Endothelial cell of umbilical vein (primary cell): ENCODE data around the gene CD109. TPM values are rescaled to one million over a fixed set of nuclear protein-coding genes. Genes with fewer than 3 reads are reported as not detected.

Experiments used
- BruUV-seq: library from RNA; stranded (reverse); fragments of 400-500 nt; replicated peaks from 2 replicates; lab custom pipeline; 2021; lab: Mats Ljungman, UMichigan
- CTCF ChIA-PET: fragments of 300-600, 350-600 bp; sonication (Branson Sonifier 250); formaldehyde crosslinking; loops from one replicate; lab custom pipeline; 2021; ENCODE audit warnings: antibody characterized with exemption, inconsistent platforms; lab: Charles Lee
- POLR2A ChIA-PET: fragments of 300-600, 350-600 bp; sonication (Branson Sonifier 250); formaldehyde crosslinking; loops from one replicate; lab custom pipeline; 2021; ENCODE audit warnings: antibody characterized with exemption, inconsistent platforms; lab: Charles Lee
- DNase-seq: peaks from one replicate; pipeline ENCODE4 v3.0.0-alpha.2; 2011; ENCODE audit warnings: low read depth, low spot score
- FAIRE-seq: peaks from 2 replicates; lab custom pipeline; 2011; peaks lifted over from hg19 to GRCh38; lab: Jason Lieb, UNC
- H2AFZ ChIP-seq: 2 replicates; pipeline ENCODE4 v1.6.0; 2012; ENCODE audit warnings: low read depth, low read length, control low read depth, inconsistent platforms
- H3K27ac ChIP-seq: 2 replicates; pipeline ENCODE4 v1.5.1; 2011; ENCODE audit warnings: low read depth, mild to moderate bottlenecking, control low read depth, low read length, moderate library complexity; ENCODE audit not compliant: insufficient read depth
- H3K27me3 ChIP-seq, 2 experiments: 2 replicates each; pipeline versions ENCODE4 v1.6.0 to v1.6.1; 2011; ENCODE audit warnings: low read length in 2 of 2, mixed read lengths in 1 of 2; ENCODE audit not compliant: control insufficient read depth in 2 of 2, insufficient read depth in 2 of 2
- H3K36me3 ChIP-seq, 2 experiments: 2 replicates in 1 of 2; 3 replicates in 1 of 2; pipeline ENCODE4 v1.5.1; 2011; ENCODE audit warnings: low read length in 2 of 2, mild to moderate bottlenecking in 1 of 2, moderate library complexity in 1 of 2; ENCODE audit not compliant: control insufficient read depth in 2 of 2, insufficient read depth in 2 of 2; ENCODE audit errors: extremely low read depth in 1 of 2
- H3K4me1 ChIP-seq: 3 replicates; pipeline ENCODE4 v1.5.1; 2011; ENCODE audit warnings: mild to moderate bottlenecking, low read length; ENCODE audit not compliant: control insufficient read depth, insufficient read depth; ENCODE audit errors: extremely low read depth
- H3K4me2 ChIP-seq: 2 replicates; pipeline ENCODE4 v1.6.1; 2011; ENCODE audit warnings: low read length, control low read depth, mixed read lengths; ENCODE audit not compliant: insufficient read depth
- H3K4me3 ChIP-seq, 3 experiments: fragments of 200-600 bp in 1 of 3; sonication (generic), shearing (Covaris generic) in 1 of 3; replicated peaks in 1 of 3; 2 replicates each; pipeline ENCODE4 v1.5.1; 2011 to 2016; ENCODE audit warnings: control low read depth in 3 of 3, low read length in 3 of 3, mild to moderate bottlenecking in 2 of 3, inconsistent platforms in 1 of 3, low read depth in 1 of 3, moderate library complexity in 1 of 3; ENCODE audit not compliant: insufficient read depth in 1 of 3
- H3K79me2 ChIP-seq: 2 replicates; pipeline ENCODE4 v1.6.0; 2012; ENCODE audit warnings: low read length, inconsistent platforms; ENCODE audit not compliant: control insufficient read depth, insufficient read depth
- H3K9ac ChIP-seq: replicated peaks from 2 replicates; pipeline ENCODE3; 2011; ENCODE audit warnings: low read length, control low read depth; ENCODE audit not compliant: insufficient read depth; ENCODE audit errors: extremely low read depth
- H3K9me1 ChIP-seq: replicated peaks from 3 replicates; pipeline ENCODE4 v1.6.0; 2011; ENCODE audit warnings: mild to moderate bottlenecking, low read length; ENCODE audit not compliant: control insufficient read depth, insufficient read depth; ENCODE audit errors: extremely low read depth
- H3K9me3 ChIP-seq: replicated peaks from 2 replicates; pipeline ENCODE4 v1.5.1; 2012; ENCODE audit warnings: low read length, inconsistent platforms; ENCODE audit not compliant: control insufficient read depth, insufficient read depth
- H4K20me1 ChIP-seq: replicated peaks from 2 replicates; pipeline ENCODE3; 2011; ENCODE audit warnings: mild to moderate bottlenecking, low read length; ENCODE audit not compliant: control insufficient read depth, insufficient read depth; ENCODE audit errors: extremely low read depth
- FOS ChIP-seq: IDR thresholded peaks from 2 replicates; pipeline ENCODE4 v1.6.1; 2011; ENCODE audit warnings: mild to moderate bottlenecking, low read length, moderate library complexity, borderline replicate concordance; ENCODE audit not compliant: insufficient read depth
- JUN ChIP-seq: IDR thresholded peaks from 2 replicates; pipeline ENCODE4 v1.6.1; 2011; ENCODE audit warnings: borderline replicate concordance, low read depth; ENCODE audit not compliant: insufficient read length, insufficient read depth
- MAX ChIP-seq: IDR thresholded peaks from 2 replicates; pipeline ENCODE4 v1.6.1; 2011; ENCODE audit not compliant: insufficient read depth, insufficient read length
- POLR2AphosphoS5 ChIP-seq: IDR thresholded peaks from 2 replicates; pipeline ENCODE4 v1.6.1; 2012; ENCODE audit warnings: low read depth, mild to moderate bottlenecking, control low read depth, low read length, moderate library complexity; ENCODE audit not compliant: insufficient read depth
- dilution Hi-C: fragments of 300-500 bp; cut with MboI; formaldehyde crosslinking; loops from one replicate; pipeline ENCODE4 v1.15.0; 2019; ENCODE audit warnings: low sequenced_read_pairs; ENCODE audit not compliant: extremely low pct_ligation_motif_present
- intact Hi-C: fragments of 100-400 bp; cut with micrococcal nuclease; formaldehyde crosslinking; loops from one replicate; pipeline ENCODE4 v1.10.0; 2022
- polyA plus RNA-seq, 4 experiments: library from polyadenylated mRNA; depleted of rRNA in 3 of 4; stranded (reverse) in 3 of 4; unstranded in 1 of 4; fragments of >200 nt; gene quantifications; 2 replicates each; pipeline versions ENCODE4 v1.2.1 to v1.2.3, GENCODE V29; 2011 to 2012; ENCODE audit warnings: missing spikeins in 1 of 4
- total RNA-seq: library from RNA; stranded (reverse); gene quantifications from 2 replicates; pipeline ENCODE4 v1.2.3, GENCODE V29; 2021

CD109 gene
- total and polyA plus RNA-seq, 2 donors (not counting 3 experiments of a cell fraction or from before 2014, with no cell fraction given) = 33.9 to 107 TPM

GRCh38 chr6:73743081-73743480, 47.1 kb downstream of the CD109 start:
- intact Hi-C loops = no loop called here
- Histone ChIP-seq H3K9ac (no peak overlapping the region), H3K9me3 (no peaks in the 10 kb centered on the region), H3K36me3 (peaks cover 0 to 8% of the 10 kb centered on the region in 2 experiments), H3K79me2 (no peaks in the 10 kb centered on the region), H3K4me2 (no peak overlapping the region), H3K27me3 (no peaks in the 10 kb centered on the region), H2AFZ (no peak overlapping the region), H3K4me1 (no peaks in the 10 kb centered on the region), H3K4me3 (no peak overlapping the region), H3K9me1 (no peaks in the 10 kb centered on the region), H4K20me1 (no peaks in the 10 kb centered on the region), H3K27ac (no peak overlapping the region)
- ChIA-PET POLR2A (no interaction called here), CTCF (interaction anchor here (1.3 to 4.8 kb wide), 2 partner anchors 10 to 1467 kb away, joined by 3 to 37 read pairs; no protein-coding TSS in a partner anchor)
- no TSS peak for BruUV-seq
- TF ChIP-seq JUN (no peak), MAX (no peak), POLR2AphosphoS5 (no peak), FOS (no peak)
- no peak for FAIRE-seq
- dilution Hi-C loops = no loop called here
- no peak for DNase-seq

GRCh38 chr6:73743556-73743955, 47.6 kb downstream of the CD109 start:
- H3K9me1 ChIP-seq = no peaks in the 10 kb centered on the region
- FAIRE-seq (no peak), DNase-seq (no peak)
- H3K27ac ChIP-seq = no peak overlapping the region
- dilution Hi-C loops = no loop called here
- TF ChIP-seq FOS = no peak
- no peak for TF ChIP-seq MAX
- no peak overlapping the region for H3K4me3 ChIP-seq
- H4K20me1 ChIP-seq = no peaks in the 10 kb centered on the region
- no peaks in the 10 kb centered on the region for H3K79me2 ChIP-seq
- H3K9me3 ChIP-seq = no peaks in the 10 kb centered on the region
- no peaks in the 10 kb centered on the region for H3K27me3 ChIP-seq
- no peak overlapping the region for H3K9ac ChIP-seq
- peaks cover 0 to 8% of the 10 kb centered on the region in 2 experiments for H3K36me3 ChIP-seq
- BruUV-seq = no TSS peak
- no peaks in the 10 kb centered on the region for H3K4me1 ChIP-seq
- ChIA-PET POLR2A (no interaction called here), CTCF (interaction anchor here (1.0 to 4.8 kb wide), 3 partner anchors 11 to 1466 kb away, joined by 3 to 37 read pairs (median 3); no protein-coding TSS in a partner anchor)
- intact Hi-C loops = no loop called here
- H3K4me2 ChIP-seq = no peak overlapping the region
- no peak overlapping the region for H2AFZ ChIP-seq
